NAMALWA (cell line): Measurements from ENCODE around the gene GH2.
"Not testable (repeated sequence)": the region's sequence is repeated elsewhere in the genome, so short reads cannot be mapped to it uniquely, and the experiment has no call there.

Experiments
- DNase-seq: peaks from one replicate; pipeline ENCODE4 v3.0.0-alpha.2; 2015; ENCODE audit warnings: low spot score

Gene GH2

DNA sequence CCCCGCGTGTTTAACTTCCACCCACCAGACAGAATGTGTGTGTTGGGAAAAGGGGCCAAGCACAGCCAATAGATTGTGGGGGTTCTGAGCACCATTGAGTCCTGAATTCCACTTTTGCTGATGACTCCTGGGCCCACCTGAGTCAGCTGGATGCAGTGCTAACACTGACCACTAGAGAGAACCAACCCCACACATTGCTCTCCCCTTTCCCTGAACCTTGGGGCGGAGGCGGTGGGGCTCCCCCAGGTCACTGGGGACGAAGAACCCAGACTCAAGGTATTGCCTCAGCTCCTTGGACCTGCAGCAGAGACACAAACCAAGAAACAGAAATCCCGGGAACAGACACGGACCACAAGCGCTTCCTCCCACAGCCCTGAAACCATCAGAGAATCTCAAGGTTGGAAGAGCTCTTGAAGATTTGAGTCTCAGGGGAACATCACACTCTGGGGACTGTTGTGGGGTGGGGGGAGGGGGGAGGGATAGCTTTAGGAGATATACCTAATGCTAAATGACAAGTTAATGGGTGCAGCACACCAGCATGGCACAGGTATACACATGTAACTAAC lies 7.6 kb downstream of the GH2 start:
- DNase-seq = not testable (repeated sequence)

DNA sequence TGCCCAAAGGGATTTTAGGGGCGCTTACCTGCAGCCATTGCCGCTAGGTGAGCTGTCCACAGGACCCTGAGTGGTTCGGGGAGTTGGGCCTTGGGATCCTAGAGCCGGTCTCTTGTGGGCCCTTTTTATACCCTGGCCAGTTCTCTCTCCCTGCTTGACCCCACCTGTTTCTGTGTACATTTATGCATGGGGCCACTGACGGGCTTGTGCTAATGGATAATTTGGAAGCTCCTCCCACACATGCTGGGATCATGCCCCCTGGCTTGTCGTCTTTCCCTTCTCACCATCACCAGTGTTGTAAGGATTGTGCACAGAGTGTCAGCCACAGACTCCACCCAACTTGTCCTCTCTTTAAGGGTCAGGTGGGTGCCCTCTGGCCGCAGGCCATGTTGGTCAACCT lies 8.2 kb downstream of the GH2 start, which contains the start of gene CSH2:
TSS of gene CSH2 (minus strand) at position 101 of the 400 bp plus-strand sequence. CDS start at position 38, 63 bp downstream.
- DNase-seq = not testable (repeated sequence)

DNA sequence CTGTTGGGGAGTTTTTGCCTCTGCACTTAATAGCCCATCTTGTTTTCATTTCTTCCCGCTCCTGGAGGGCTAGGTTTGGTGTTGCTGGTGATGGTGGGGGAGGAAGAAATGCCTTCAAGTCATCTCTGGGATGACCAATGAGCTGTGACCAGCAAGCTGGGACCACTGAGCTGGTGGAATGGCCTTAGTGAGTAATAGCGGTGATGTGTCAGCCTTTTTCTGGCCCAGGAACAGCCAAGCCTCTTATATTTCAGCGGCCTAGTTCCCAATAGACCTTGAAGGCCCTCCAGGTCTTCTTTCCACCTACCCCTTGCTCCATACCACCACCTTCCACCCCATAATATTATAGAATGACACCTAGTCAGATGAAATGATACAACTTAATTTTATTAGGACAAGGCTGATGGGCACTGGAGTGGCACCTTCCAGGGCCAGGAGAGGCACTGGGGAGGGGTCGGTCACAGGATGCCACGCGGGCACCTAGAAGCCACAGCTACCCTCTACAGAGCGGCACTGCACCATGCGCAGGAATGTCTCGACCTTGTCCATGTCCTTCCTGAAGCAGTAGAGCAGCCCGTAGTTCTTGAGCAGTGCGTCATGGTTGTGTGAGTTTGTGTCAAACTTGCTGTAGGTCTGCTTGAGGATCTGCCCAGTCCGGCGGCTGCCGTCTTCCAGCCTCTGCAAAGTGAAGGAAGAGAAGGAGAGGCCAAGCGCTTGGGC lies 9.9 kb downstream of the GH2 start:
- DNase-seq = not testable (repeated sequence)

DNA sequence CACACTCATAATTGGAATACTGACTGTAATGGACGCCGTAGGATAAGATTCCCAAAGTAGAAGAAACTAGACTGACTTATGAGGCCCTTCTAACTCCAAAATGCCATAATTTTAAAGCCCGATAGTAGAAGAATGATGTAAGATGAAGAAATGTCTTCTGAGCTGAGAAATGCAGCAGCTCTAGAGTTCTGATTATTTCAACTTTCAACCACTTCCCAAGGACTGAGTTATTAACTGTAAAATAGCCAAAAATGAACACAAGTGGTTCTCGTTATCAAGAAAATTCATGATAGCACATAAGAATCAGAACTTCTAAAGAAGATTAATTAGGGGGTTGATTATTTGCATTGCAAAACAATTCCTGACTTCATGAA lies 11.5 kb downstream of the GH2 start:
- not testable (repeated sequence) for DNase-seq

DNA sequence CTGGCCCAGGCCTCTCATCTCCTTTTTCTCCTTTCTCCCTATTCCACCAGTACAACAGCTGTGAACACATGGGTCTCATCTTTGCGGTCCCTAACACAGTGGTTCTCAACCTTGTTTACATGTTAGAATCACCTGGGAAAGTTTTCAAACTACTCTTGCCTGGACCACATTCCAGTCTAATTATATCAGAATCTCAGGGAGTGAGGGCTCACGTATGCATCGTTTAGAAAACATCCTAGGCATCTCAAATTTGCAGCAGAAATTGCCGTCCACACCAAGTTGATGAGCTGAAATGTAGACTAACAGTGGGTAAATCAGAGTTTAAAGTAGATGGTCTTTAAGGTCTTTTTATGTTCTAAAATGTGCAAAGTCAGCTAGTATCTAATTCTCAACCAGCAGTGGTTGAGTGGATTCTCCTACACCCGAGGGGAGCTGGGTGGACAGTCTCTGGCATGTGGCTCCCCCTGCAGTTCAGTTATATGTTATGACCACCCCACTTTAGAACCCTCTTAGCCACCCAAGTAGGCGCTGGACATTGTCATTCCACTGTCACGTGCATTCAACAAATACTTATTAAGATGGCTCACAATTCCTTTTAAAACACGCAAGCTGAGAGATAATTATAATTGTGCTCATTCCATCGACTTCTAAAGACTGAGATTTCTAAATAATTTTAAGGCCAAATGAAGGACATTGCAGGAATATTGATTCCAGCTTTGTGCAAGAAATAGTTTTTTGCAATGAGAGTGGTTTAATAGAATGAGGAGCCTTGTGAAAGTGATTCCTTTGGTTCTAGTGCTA lies 12.1 kb downstream of the GH2 start:
- DNase-seq = not testable (repeated sequence)

DNA sequence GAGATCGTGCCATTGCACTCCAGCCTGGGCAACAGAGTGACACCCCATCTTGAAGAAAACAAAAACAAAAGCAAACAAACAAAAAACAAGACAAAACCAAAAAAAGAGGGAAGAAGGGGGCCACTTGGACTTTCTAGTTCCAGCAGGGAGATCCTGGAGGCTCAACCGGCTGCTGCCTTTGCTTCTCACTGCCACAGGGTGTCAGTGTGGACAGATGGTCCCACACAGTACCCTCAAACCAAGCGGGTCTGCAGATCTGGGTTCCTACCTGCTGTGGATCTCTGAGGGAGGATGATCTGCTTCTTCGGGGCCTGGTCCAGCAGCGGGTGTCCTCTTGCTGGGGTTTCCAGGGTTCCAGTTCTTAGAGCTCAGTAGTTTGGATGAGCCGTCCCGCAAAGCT lies 15.1 kb downstream of the GH2 start:
- DNase-seq = not testable (repeated sequence)

DNA sequence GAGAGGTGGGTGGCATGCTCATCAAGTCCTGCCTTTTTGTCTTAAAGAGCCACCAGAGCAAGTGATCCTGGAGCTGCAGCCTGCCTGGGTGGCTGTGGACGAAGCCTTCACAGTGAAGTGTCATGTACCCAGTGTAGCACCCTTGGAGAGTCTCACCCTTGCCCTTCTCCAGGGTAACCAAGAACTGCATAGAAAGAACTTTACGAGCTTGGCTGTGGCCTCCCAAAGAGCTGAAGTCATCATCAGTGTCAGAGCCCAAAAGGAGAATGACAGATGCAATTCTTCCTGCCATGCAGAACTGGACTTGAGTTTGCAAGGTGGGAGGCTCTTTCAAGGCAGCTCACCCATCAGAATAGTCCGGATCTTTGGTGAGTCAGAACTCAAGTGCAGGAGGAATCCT lies 22.5 kb downstream of the GH2 start:
- no peak for DNase-seq

DNA sequence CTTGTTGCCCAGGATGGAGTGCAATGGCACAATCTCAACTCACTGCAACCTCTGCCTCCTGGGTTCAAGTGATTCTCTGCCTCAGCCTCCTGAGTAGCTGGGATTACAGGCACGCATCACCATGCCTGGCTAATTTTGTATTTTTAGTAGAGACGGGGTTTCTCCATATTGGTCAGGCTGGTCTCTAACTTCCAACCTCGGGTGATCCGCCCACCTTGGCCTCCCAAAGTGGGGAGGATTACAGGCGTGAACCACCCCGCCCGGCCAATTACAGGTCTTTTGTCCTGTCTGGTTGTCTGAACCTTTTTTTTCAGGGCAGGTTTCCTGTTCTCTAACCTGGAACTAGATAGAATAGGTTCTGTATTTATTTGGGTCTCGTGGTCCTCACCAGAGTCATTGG lies 25.3 kb downstream of the GH2 start:
- not testable (repeated sequence) for DNase-seq

DNA sequence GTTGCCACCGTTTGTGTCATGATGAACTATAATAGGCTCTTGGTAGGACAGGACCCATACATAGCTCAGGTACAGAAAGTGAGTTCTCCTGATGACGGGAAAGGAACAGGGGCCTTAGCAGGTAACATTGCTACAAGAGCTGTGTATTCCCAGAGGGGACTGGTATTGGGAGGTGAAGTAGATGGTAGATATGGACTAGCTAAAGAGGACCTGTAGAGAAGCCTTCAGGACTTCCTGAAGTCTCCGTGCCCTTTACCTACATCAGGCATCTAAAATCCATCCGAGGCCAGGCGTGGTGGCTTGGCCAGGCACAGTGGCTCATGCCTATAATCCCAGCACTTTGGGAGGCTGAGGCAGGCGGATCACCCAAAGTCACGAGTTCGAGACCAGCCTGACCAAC lies 26.6 kb downstream of the GH2 start:
- DNase-seq = no peak

DNA sequence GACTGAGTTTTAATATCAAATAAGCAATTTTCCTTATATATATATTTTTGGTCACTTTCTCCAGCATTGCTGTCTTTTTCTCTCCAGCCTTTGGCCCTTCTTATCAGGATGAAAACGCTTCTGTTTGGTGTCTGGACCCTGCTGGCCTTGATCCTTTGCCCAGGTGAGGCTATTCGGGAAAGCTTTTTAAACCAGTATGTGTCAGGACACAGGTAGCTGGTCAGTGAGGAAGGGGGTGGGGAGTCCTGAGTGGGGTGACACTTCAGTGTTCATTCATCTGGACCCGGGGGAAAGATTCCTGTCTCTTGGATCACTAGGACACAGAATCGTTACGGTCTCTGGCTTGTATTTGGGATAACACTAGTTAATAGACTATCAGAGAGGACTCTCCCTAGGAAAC lies 27.0 kb downstream of the GH2 start:
- DNase-seq = no peak

DNA sequence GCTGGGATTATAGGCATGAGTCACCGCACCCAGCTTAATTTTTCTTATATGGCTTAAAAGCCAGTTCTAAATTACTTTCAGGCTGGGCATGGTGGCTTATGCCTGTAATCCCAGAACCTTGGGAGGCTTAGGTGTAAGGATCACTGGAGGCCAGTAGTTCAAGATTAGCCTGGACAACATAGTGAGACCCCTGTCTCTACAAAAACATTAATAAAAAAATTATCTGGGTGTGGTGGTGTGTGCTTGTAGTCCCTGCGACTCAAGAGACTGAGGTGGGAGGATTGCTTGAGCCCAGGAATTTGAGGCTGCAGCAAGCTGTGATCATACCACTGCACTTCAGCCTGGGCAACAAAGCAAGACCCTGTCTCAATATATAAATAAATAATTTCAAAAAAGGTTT lies 28.5 kb downstream of the GH2 start:
- DNase-seq = no peak

DNA sequence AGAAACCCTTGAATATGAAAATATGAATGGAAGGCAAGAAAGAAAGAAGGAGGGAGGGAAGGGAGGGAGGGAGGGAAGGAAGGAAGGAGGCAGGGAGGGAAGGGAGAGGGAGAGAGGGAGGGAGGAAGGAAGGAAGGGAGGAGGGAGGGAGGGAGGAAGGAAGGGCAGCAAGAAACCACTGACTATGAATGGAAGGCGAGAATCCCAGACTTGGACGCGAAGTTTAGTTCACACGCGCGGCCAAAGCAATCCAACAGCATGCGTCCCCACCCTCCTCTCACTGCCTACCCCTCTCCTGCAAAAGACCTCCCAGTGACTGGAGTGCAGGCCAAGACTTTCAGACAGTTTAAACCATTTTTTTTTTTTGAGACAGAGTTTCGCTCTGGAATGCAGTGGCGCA lies 31.3 kb downstream of the GH2 start:
- no peak for DNase-seq

DNA sequence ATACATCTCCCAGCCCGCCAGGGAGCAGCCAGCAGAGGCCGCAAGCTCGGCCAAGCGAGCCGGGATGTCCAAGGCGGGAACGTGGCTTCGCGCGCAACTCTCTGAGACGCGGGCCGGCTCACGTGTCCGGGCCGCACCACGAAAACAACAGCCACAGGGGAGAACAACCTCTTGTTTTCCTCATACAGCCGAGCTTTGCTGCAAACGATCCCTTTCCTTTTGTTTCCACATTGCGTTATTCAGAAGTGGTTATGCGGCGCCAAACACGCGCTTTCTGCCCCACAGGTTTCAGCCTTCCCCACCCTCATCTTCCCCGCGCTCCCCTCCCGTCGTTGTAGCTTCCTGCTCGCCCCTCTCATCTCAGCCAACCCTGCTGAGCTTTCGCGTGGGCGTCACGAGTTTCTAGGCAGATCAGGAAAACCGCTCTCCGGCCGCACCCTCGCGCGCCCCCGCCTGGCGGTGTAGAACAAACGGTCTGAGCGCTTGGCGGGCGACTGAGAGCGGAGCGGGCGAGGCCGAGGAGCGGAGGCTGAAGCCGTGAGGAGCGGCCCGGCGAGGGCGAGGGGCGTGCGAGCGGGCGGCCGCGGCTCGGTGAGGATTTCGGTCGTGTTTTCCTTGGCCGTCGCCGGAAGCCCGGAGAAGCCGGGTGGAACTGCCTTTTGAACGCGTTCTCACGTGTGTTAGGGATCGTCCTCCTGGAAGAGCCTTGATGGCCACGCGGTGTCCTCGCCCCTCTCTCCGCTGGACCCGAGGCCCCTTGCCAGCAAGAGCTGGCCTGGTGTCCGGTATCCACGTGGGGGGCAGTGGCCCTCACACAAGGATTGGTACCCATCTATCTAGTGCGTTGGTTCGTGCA lies 32.7 kb downstream of the GH2 start:
- peak; percentile 94 for DNase-seq

DNA sequence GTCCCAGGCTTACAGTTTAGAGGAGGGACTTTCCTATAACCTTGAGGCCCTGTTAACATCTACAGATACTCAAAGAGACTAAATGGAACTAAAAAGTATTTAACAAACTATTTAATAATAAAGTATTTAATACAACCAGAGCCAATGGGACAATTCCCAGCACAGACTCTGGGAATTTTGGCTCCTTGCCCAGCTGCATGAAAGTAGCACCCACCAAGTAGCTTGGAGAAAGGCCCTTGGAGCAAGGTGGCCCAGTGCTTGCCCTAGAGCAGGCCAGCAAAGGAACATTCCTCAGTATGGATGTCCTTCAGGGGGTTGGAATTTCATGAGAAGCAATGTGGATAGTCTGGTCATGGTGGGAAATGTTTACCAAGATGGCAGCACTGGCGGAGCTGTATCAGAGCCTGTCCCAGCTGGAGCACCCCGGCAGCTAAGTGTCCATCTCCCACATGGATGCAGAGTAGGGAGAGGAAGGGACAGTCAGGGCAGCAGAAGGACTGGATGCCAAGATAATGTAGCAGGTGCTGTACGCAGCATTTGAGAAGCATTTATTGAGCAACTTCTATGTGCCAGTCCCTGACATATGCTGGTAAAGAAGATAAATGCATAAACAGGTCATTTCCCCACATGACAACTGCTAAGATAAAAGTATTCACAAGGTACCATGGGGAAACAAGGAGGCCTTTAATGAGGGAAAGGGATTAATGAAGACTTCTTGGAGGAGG lies 34.1 kb downstream of the GH2 start:
- no peak for DNase-seq

DNA sequence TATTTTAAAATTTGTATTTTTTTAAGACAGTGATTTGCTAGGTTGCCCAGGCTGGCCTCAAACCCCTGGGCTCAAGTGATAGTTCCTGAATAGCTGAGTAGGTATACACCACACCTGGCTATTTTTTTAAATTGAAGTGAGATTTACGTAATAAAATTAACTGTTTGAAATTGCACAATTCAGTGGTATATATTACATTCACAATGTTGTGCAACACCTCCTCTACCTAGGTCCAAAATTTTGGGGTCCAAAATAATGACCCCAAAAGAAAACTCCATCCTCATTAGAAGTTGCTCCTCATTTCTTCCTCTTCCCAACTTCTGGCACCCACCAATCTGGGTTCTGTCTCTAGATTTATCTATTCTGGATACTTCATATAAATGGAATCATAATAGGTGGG lies 36.2 kb downstream of the GH2 start:
- DNase-seq = no peak

DNA sequence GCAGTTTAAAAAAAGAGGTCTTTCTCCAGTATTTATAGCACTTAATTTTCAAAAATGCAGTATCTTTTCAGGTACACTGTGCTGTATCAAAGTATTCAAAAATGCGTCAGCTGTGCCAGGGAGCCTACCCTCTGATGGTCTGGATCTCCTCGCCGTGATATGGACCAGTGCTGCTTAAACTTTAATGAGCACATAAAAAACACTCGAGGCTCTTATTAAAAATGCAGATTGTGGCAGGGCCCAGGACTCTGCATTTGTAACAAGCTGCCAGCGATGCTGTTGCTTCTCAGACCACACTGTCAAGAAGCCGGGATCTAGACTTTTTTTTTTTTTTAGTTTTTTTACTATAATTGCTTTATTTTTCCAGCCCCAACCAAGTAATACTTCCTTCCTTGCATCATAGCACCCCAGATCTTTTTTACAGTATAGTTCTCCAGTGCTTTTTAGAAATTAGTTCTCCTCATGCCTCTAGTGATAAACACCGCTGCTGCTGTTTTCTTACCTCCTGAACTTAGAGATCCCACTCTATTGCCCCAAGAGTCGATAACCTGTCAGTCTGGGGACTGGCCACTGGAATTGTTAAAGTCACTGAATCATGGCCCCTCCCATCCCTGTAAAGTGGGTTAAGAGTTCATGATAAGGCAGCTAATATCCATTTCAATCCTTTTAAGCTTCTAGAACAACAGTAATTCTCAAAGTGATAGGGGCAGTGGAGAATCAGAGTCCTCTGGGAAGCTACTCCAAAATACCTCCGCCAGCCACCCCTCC lies 37.6 kb downstream of the GH2 start:
- peak; percentile 26 for DNase-seq

DNA sequence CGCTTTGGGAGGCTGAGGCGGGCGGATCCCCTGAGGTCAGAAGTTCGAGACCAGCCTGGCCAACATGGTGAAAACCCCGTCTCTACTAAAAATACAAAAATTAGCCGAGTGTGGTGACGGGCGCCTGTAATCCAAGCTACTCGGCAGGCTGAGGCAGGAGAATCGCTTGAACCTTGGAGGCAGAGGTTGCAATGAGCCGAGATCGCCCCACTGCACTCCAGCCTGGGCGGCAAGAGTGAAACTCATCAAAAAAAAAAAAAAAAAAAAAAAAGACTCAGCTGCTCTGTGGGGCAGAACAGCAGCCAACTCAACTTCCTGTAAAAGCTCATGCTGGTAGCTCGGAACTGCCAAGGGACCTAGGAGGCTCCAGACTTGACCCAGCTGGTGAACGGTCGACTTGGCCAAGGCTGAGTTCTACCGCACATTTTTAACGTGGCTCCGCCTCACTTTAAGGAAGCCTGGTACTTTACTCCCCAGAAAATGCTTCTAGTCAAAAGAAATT lies 38.3 kb downstream of the GH2 start:
- peak; percentile 93 for DNase-seq

DNA sequence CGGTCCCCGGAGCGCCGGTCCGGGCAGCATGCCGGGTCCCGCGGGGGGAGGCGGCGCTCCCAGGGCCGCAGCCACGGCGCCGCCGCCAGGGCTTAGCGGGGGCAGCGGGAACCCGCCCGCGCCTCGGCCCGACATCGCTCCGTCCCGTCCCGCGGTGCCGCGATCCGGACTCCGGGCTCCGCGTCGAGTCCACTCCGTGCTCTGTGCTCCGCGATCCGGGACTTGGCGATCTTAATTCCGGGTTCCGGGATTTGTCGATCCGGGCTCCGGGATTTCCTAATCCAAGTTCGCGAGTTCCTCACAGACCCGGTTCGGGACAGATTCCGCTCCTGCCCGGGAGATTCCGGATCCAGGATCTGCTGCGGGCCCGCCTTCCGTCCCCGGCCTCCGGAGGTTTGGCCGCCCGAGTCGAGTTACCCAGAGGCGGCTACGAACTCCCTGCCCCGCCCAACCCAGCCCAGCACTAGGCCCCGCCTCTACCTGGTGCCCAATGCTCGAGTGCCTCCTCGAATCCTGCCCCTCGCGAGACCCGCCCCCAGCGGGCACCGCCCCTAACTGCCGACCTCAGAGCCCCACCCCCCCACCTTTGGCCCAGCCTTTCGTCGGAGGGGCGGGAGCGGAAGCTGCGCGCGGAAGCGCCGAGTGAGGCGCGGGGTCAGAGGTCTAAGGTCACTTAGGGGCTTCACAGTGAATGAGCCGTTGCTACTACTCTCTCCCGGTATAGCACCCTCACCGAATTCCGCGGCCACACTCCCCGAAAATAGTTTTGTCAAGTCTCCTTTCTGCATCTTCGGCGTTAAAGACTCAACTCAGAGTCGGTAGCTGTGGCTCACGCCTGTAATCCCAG lies 39.0 kb downstream of the GH2 start, which contains the start of gene SMARCD2:
TSS of gene SMARCD2 (minus strand) at position 146 of the 847 bp plus-strand sequence. CDS start at position 135, 11 bp downstream.
- peak; percentile 98 for DNase-seq

DNA sequence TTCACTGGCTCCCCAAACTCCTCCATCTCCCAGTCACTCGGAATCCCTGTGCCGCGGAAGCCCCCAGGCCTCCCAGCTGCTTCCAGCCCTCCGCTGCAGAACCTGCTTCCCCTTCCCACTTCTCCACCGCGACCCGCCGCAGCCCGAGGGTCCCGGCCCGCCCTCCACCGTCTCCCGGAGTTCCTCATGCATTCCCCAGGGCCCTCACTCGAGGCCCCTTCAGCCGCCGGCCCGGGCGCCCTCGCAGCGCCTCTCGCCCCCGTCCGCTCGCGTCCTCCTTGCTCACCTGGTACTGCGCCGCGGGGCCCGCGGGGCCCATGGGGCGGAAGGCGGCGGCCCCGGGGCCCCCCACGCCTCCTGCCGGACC lies 39.6 kb downstream of the GH2 start:
- no peak for DNase-seq
